GM21619 (cell line): Measurements from ENCODE around the gene HCRT.
"Not testable (repeated sequence)": the region's sequence is repeated elsewhere in the genome, so short reads cannot be mapped to it uniquely, and the experiment has no call there.

ENCODE experiments used
- ATAC-seq: cut with Tn5 transposase; IDR thresholded peaks from one replicate; pipeline ENCODE4 v1.9.1; 2021; ENCODE audit not compliant: unreplicated experiment

HCRT gene

DNA sequence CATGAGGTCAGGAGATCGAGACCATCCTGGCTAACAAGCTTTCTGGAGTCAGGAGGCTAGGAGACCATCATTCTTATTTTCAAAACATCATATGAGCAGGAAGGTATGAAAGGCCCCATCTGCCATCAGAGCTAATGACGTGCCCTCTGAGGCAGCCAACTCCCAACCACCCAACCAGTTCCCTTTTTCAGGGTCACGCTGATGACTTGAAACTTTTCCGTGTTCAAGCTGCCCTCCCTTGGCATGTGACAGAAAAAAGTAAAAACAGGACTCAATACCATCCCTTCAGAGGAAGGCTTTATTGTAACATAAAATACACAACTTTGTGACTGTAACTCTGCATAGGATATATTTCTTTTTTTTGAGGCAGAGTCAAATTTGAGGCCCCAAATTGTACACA lies 13.6 kb upstream of the HCRT start:
- no peak for ATAC-seq

DNA sequence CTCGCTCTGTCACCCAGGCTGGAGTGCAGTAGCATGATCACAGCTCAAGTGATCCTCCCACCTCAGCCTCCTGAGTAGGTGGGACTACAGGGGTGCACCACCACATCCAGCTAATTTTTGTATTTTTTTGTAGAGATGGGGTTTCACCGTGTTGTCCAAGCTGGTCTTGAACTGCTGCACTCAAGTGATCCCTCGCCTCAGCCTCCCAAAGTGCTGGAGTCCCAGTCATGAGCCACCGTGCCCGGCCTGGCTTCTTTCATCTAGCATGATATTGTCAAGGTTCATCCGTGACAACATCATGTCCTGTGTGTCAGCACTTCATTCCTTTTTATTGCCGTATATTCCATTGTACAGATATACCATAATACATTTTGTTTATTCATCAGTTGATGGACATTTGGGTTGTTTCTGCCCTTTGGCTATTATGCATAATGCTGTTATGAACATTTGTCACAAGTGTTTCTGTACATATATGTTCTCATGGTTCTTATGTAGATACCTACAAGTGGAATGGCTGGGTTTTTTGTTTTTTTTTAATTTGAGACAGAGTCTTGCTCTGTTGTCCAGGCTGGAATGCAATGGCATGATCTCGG lies 12.4 kb upstream of the HCRT start:
- no peak for ATAC-seq

DNA sequence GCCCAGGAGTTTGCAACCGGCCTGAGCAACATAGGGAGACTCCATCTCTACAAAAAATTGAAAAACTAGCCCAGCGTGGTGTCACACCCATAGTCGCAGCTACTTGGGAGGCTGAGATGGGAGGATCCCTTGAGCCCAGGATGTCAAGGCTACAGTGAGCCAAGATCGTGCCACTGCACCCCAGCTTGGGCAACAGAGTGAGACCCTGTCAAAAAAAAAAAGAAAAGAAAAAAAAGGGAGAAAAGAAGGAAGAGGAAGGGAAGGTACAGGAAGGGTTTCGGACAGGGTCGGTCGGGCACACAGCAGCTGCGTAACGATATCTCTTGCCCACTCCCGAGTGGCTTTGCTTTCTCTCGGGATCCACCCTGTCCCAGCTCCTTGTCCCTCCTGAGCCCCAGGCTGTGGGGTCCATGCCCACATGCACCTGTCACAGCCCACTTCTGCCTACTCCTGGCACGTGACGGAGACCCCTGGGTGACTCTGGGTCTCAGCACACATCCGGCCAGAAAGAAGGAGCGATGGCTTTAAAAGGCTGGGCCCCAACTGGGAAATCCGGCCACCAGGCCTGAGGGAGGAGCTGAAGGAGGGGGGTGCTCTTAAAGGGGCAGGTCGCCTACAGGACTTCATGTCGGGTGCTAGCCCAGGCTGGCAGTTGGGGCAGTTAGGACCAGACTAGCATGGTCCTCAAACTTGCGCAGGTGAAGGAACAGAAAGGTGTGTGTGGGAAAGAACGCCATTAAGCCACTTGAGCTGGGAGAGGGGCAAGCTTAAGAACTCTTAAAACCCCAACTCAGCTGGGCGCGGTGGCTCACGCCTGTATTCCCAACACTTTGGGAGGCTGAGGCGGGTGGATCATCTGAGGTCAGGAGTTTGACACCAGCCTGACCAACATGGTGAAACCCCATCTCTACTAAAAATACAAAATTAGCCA lies 9.0 kb upstream of the HCRT start, which contains the start of gene GHDC:
GHDC (minus strand) TSS at position 526 of the 931 bp plus-strand sequence. CDS start 913 bp downstream, outside the sequence.
- ATAC-seq = peak; percentile 89

DNA sequence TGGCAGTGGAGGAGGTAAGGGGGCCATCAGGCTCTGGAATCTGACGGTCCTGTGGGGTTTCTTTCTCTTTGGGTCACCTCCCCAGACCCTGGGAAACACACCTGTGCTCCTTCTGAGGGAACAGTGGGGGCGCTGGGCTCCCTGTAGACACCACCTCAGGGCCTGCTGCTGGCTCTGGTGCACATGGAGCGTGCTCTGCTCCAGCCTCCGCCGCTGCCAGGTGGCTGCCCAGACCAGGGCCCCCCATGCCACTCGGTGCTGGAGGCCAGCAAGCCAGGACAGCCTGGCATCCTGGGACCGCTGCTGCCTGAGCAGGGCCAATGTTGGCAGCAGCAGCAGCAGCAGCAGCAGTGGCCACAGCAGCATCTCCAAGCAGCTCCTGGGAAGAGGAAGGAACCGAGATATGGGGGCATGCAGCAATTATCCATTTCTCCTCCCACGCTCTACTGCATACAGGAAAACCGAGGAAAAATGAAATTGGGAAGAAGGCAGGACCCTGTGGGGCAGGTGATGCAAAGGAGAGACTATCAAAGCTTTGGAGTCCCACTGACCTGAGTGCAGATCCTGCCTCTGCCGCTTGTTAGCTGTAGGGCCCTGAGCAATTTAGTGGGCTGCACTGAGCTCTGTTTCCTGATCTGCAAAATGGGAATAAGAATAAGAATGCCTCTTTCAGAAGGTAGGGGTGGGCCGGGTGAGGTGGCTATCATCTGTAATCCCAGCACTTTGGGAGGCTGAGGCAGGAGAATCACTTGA lies 8.1 kb upstream of the HCRT start:
- ATAC-seq = no peak

DNA sequence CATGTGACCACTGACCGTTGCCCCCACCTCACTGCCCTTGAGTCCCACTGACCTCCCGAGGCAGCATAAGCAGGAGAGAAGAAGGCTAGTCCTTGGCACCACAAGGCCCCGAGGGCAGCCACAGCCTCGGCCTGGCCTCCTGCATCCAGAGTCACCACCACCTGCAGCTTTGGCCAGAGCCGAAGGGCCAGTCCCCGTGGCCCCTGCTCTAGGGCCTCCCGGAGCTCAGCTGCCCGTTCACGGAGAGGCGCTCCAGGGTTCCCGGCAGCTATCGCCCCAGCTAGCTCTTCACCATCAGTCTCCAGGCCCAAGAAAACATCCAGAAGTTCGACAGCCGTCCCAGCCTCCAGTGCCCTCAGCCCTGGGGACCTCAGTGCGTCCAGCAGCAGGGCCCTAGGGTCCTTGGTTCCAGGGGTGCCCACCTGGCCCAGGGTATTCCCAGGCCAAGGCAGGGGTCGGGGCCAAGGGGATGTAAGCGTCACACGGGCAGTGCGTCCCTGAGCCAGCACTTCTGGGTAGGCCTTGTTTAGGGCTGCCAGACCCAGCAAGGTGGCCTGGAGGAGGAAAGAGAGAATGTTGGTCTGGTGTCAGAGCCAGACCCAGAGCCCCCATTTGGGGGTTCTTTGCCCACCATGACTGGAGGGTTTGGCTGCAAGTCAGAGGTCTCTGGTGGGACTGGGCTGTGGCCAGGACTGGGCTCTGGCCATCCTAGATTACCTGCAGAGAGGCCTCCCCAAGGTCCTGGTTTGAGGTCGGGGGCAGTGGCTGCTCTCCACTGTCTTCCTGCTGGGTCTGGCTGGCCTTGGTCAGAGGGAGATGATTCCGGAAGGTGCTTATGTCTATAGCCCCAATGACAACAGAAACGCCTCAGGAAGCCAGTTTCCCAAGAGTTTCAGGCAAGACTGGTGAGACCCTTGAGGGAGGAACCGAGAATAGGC lies 7.2 kb upstream of the HCRT start:
- no peak for ATAC-seq

DNA sequence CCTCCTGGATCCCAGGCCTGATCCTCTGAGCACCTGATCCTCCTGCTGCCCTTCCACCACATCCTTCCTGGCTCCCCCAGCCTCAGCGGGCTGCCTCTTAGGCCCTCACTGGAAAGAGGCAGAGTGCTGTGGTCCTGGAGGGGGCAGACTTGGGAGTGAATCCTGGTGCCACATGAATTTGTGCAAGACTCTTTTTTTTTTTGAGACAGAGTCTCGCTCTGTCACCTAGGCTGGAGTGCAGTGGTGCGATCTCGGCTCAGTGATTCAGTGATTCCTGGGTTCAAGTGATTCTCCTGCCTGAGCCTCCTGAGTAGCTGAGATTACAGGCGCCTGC lies 6.0 kb upstream of the HCRT start:
- ATAC-seq = no peak

DNA sequence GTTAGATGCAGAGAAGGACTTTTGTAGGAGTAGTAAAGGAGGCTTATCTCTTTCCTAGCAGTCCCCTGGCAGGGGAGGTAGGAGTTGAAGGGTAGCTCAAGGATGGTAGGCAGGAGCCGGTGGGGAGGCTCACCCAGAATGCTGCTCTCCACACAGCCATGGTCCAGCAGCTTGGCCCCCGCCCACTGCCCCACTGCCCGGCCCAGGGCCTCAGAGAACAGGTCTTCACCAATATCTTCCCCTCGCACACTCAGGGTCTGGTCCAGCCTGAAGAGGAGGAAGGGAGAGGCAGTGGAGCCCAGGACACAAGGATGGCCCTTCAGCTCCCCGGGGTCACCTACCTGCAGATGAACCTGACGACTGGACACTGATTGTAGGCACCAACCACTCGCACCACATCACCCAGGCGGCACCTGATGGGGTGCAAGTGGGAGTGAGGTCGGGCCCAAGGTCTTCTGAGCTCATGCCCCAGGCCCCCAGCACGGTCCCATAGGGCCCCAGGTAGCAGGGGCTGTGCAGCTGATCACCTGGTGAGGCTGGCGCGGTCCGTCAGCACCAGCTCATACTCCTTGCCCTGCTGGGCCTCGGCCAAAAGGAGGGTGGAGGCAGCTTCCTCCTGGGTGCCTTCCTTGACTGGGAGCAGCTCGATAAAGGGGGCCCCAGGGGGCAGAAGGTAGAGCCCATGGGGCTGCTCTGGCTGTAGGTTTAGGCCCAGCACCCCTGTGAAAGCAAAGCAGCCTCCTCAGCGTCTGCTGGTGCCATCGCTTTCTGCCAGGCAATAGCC lies 5.4 kb upstream of the HCRT start:
- ATAC-seq = no peak

DNA sequence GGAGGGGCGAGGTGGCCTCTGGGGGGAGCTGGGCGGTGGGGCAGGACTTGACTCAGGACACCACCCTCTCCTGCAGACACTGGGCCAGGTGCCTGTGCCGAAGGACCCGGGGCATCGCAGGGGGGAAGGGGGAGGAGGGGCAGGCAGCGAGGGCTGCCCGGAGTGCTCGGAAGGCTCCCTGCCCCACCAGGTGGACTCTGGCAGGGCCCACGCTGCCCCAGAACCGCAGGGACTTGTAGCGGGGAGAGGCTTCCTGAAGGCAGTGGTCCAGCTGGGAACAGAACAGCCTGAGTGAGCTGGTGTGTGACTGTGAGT lies 4.4 kb upstream of the HCRT start:
- no peak for ATAC-seq

DNA sequence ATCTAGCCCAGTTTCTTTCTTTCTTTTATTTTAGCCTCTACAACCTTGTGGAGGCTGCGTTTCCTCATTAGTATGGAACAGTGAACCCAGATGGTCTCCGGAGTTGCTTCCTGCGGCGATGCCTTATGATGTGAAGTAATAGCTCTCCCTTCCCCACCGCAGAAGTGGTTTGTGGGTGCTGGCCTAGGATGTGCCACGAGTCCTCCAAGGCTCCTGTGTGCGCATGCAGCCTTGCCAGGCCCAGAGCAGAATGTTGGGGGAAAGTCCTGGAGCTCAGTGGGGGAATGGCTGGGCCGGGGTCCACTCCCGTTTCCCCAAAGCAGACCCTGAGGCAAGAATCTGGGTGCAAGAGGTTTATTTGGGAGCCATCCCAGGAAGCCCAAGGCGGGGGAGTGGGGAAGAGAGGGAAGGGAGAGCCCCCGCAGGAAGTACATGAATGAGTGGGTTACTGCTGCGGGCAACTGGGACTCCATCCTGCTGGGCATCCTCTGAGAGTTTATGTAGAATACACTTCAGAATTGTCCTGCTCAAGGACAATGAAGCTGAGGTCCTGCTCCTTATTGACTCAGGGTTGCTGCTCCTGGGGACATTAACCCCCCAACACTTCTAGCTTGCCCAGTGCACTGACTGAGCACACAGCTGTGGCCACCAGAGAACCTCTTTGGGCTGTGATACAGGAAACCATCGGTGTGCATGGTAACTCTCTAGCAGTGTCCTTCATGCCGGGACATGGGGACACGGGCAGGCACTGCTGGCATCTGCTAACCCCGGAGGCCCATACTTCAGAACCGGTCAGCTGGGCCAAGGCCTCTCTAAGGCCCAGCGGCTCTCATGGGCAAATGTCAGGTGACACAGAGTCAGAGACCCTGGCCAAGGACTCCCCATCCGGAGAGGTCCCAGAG lies 3.7 kb upstream of the HCRT start:
- no peak for ATAC-seq

DNA sequence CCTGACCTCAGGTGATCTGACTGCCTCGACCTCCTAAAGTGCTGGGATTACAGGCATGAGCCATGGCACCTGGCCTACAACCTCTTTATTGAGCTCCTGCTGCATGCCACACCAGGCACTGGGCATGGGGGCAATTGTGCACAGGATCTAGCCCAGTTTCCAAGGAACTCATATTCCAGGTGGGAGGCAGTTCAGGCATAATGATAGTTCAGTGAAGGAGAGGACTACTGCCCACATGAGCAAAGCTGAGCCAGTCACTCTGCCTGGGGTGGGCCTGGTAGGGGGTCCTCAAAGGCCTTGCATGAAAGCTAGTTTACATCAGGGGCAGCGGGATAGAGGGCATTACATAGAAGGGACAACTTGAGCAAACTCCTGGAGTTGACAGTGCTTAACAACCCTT lies 2.6 kb upstream of the HCRT start:
- ATAC-seq = no peak

DNA sequence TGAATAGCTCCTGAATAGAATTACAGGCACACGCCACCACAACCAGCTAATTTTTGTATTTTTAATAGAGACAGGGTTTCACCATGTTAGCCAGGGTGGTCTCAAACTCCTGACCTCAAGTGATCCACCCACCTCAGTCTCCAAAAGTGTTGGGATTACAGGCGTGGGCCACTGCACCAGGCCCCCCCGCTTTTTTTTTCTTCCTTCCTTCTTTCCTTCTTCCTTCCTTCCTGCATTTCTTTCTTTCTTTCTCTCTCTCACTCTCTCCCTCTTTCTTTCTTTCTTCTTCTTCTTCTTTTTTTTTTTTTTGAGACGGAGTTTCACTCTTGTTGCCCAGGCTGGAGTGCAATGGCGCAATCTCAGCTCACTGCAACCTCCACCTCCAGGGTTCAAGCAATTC lies 939 bp upstream of the HCRT start:
- ATAC-seq = not testable (repeated sequence)

DNA sequence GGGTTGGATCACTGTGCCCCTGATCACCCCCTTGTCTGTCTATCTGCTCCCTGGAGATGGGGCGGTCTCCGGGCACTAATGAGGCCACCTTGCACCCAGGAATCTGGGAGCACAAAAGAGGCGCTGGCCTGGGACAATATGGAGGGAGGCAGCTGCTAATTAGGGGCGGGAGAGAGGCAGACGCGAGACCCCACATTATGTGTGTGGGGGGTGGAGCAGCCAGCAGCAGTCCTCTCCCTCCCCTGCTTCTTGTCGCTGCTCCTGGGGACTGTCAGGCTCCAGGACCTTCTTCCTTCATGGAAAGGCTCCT lies 324 bp upstream of the HCRT start:
- ATAC-seq = no peak

DNA sequence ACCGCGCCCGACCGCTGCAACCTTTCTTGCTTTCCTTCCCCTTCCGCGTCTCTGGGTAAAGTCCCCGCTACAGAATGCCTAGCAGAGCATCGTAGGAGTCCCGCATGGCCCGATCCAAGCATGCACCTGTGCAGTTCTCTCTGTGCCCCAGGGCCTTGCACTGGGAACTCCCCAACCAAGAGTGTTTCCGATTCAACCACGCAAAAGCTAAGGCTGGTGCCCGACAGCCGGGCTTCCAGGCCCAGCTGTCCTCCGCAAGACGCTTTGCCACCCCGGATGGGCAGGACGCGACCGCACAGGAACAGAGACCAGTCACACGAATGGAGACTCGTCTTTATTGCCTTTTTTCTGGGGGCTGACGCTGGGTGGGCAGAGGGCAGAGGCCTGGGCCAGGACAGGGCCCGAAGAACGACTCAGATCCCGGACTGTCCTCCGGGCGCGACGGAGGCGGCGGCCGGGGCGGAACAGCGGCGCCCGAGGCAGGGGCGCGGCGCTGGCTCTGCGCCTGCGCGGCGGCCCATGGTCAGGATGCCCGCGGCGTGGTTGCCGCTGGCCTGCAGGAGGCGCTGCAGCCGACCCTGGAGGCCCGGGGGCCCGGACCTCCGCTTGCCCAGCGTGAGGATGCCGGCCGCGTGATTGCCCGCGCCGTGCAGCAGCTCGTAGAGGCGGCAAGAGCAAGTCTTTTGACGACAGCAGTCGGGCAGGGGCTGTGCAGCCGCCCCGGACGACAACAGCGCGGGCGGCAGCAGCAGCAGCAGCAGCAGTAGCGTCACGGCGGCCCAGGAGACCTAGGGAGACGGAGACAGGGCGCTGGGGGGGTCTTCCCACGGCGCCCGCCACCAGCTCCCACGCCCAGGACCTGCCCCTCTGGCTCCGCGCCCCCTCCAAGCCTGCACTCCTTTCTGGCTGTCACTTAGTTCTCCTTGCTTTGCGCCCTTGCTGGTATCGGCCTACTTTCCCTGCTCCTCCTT lies 1.2 kb downstream of the HCRT start:
- peak; percentile 60 for ATAC-seq

DNA sequence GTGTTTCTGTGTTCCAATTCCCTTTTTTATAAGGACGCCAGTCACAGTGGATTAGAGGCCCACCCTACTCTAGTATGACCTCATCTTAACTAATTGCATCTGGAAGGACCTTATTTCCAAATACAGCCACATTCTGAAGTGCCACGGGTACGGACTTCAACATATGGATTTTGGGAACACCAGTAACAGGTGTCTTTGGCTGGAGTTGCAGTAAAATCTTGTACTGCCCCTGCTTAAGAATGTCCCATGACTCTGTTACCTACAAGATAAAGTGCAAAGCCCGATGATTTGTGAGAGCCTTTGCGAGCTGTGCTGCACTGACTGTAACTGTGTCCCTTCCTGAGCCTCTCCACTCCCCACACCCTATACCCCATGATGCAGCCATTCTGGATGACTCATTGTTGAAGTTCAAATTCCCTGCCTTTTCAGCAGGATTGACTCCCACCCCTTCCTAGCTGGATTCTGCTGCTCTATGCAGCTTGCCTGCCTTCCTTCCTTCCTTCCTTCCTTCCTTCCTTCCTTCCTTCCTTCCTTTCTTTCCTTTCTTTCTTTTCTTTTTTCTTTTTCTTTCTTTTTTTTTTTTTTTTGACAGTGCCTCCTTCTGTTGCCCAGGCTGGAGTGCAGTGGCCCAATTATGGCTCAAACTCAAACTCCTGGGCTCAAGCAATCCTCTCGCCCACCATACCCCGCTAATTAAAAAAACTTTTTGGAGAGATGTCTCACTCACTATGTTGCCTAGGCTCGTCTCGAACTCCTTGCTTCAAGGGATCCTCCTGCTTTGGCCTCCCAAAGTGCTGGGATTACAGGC lies 2.1 kb downstream of the HCRT start:
- no peak for ATAC-seq

DNA sequence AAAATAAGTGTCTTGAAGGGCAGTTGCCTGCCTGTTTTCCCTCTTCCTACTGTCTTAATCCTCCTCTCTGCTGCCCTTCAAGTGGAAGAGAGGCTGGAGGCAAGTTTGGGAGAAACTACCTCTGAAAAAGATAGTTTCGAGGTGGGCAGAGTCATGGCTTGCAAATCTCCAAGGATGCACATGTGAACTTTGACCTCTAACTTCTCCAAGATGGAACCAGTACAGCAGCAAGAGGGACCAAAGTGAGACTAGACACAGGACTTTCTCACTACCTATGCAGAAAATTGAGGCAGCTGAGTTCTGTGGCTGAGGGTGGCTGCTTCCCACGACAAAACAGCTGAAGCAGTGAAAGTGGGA lies 3.4 kb downstream of the HCRT start:
- ATAC-seq = no peak

DNA sequence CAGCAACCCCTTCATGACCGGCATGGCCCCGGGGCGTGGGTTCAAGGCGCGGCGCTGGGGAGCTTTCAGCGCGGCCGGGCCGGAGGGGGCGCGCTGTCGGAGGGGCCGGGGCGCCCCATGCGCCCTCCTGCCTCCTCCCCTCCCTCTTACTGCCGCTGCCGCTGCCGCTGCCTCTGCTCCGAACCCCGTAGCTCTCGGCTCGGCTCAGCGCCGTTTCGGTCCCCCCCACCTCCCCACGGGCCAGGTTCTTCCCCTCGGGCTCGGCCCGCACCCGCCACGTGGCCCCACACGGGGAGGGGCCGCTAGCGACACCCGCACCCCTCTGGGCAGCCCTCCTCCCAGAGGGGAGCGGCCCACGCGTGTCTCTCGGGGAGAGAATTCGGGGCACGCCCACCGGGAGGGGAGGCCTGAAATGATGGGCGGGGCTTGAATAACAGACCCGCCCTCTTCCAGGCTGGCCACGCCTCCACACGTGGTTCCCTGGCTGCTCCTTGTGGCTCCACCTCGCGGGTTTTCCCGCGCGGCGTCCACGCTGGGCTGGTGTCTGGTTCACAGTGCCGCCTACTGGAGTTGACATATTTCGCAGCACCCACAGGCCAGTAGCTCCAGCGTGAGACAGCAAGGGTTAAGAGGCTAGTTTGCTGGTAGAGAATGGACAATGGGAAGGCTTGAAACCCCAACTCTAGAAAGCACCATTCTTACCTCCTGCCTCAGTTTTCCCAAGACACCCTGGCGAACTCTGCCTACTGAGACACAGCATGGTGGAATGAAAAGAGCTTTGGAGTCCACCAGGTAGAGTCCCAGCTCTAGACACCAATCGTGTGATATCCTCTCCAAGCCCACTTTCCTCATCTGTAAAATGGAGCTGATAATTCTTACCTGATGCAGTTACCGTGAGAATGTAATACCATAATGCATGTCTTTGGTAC lies 4.1 kb downstream of the HCRT start, which contains the start of gene KCNH4:
KCNH4 (minus strand) TSS at position 221 of the 929 bp plus-strand sequence; CDS start at position 24, 197 bp downstream.
- ATAC-seq = no peak
